NCI-H446 treated with DMSO at 0.1 percent for 48 hours (cell line): ENCODE measurements around the gene RBM10.

Experiments
- DNase-seq: peaks from one replicate; lab custom pipeline; 2025; lab: John Stamatoyannopoulos, UW

Gene RBM10

GRCh38 chrX:47151435-47151834, 6.4 kb downstream of the RBM10 start:
- DNase-seq: no peak

- no peak for DNase-seq
Measured at GRCh38 chrX:47156611-47157520, 11.8 kb downstream of the RBM10 start.

GRCh38 chrX:47158131-47158530, 13.1 kb downstream of the RBM10 start:
- no peak for DNase-seq

- DNase-seq: no peak
Measured at GRCh38 chrX:47158781-47159180, 13.8 kb downstream of the RBM10 start.

GRCh38 chrX:47160781-47161180, 15.8 kb downstream of the RBM10 start:
- DNase-seq: no peak

- no peak for DNase-seq
Measured at GRCh38 chrX:47162927-47163583, 18.0 kb downstream of the RBM10 start.

GRCh38 chrX:47164420-47164819, 19.4 kb downstream of the RBM10 start:
- DNase-seq: no peak

GRCh38 chrX:47166126-47166525, 21.1 kb downstream of the RBM10 start:
- DNase-seq: no peak

GRCh38 chrX:47168495-47169073, 23.6 kb downstream of the RBM10 start:
- DNase-seq: no peak

- no peak for DNase-seq
Measured at GRCh38 chrX:47169273-47169672, 24.3 kb downstream of the RBM10 start.

- no peak for DNase-seq
Measured at GRCh38 chrX:47169726-47170515, 24.9 kb downstream of the RBM10 start.

- DNase-seq: no peak
Measured at GRCh38 chrX:47170861-47171692, 26.1 kb downstream of the RBM10 start.

GRCh38 chrX:47171996-47172395, 27.0 kb downstream of the RBM10 start:
- no peak for DNase-seq

GRCh38 chrX:47172549-47172948, 27.5 kb downstream of the RBM10 start:
- DNase-seq: no peak

- no peak for DNase-seq
Measured at GRCh38 chrX:47172971-47173792, 28.2 kb downstream of the RBM10 start.

- no peak for DNase-seq
Measured at GRCh38 chrX:47174376-47174775, 29.4 kb downstream of the RBM10 start.

- no peak for DNase-seq
Measured at GRCh38 chrX:47174846-47175587, 30.0 kb downstream of the RBM10 start.

- no peak for DNase-seq
Measured at GRCh38 chrX:47175588-47175980, 30.6 kb downstream of the RBM10 start.

GRCh38 chrX:47176101-47176740, 31.2 kb downstream of the RBM10 start:
- DNase-seq: no peak
